HepG2 (cell line): ENCODE data around the gene GPRC5B. TPM values are rescaled to one million over a fixed set of nuclear protein-coding genes. Genes with fewer than 3 reads are reported as not detected.

Experiments
- BRD4 ChIP-seq: sonication (generic); formaldehyde crosslinking; IDR thresholded peaks from 2 replicates; pipeline ENCODE4 v1.4.0; 2020; ENCODE audit warnings: missing genetic modification reagents
- CENPBD1 ChIP-seq: sonication (generic); formaldehyde crosslinking; IDR thresholded peaks from 2 replicates; pipeline ENCODE4 v1.8.0; 2022; ENCODE audit warnings: missing genetic modification reagents, low read depth, mild to moderate bottlenecking, borderline replicate concordance
- FOXK1 ChIP-seq: sonication (generic); formaldehyde crosslinking; IDR thresholded peaks from 2 replicates; pipeline ENCODE4 v1.4.0; 2020; ENCODE audit warnings: low read depth, missing genetic modification reagents, borderline replicate concordance
- GABPB1 ChIP-seq: IDR thresholded peaks from 2 replicates; pipeline ENCODE4 v1.6.1; 2016; ENCODE audit warnings: mild to moderate bottlenecking, missing genetic modification reagents, moderate library complexity, missing compliant biosample characterization
- GATA4 ChIP-seq: sonication (generic); IDR thresholded peaks from 2 replicates; pipeline ENCODE4 v1.6.1; 2016; ENCODE audit warnings: antibody characterized with exemption, low read depth, borderline replicate concordance
- GTF2F1 ChIP-seq: fragments of 150-350 bp; IDR thresholded peaks from 2 replicates; pipeline ENCODE4 v1.6.1; 2014; ENCODE audit warnings: low read length
- KDM5A ChIP-seq: fragments of 200-600 bp; sonication (generic); IDR thresholded peaks from 2 replicates; pipeline ENCODE4 v1.7.0; 2018; ENCODE audit warnings: antibody characterized with exemption, mild to moderate bottlenecking, low read length, borderline replicate concordance
- RBM22 ChIP-seq: fragments of 200-400 bp; formaldehyde crosslinking; optimal IDR thresholded peaks from 2 replicates; pipeline ENCODE3; 2017; ENCODE audit warnings: mild to moderate bottlenecking, low read length, moderate library complexity
- SOX5 ChIP-seq: IDR thresholded peaks from 2 replicates; pipeline ENCODE4 v1.6.1; 2016; ENCODE audit warnings: borderline replicate concordance
- ZBTB40 ChIP-seq, 2 experiments: fragments of 450-650 bp in 1 of 2; sonication (generic) in 1 of 2; formaldehyde crosslinking in 1 of 2; IDR thresholded peaks; 2 replicates each; pipeline versions ENCODE4 v1.6.1 to v1.8.0; 2016 to 2022; ENCODE audit warnings: antibody characterized with exemption in 1 of 2, mild to moderate bottlenecking in 1 of 2, missing genetic modification reagents in 1 of 2
- ZBTB7B ChIP-seq: sonication (generic); formaldehyde crosslinking; IDR thresholded peaks from 2 replicates; pipeline ENCODE4 v1.4.0; 2020; ENCODE audit warnings: missing genetic modification reagents
- polyA plus RNA-seq, 8 experiments: library from polyadenylated mRNA; depleted of rRNA in 3 of 8; stranded (reverse) in 7 of 8; unstranded in 1 of 8; fragments of >200 nt; fragmentation: Illumina TruSeq in 4 of 8; extraction: Trizol in 4 of 8; gene quantifications; 2 replicates each; pipeline versions ENCODE4 v1.2.1 to v1.2.3, GENCODE V29; 2011 to 2016; ENCODE audit warnings: low read depth in 4 of 8, missing spikeins in 1 of 8, mixed read lengths in 1 of 8; ENCODE audit not compliant: insufficient read depth in 1 of 8
- total RNA-seq, 5 experiments: library from RNA; depleted of rRNA; stranded (reverse); fragments of >200 nt; fragmentation: Illumina TruSeq; extraction: Trizol; gene quantifications; 2 replicates each; pipeline ENCODE4 v1.2.3, GENCODE V29; 2016; ENCODE audit warnings: low read depth in 1 of 5
- TF ChIP-seq, protein P1 (sequence below): sonication (generic); formaldehyde crosslinking; IDR thresholded peaks from 2 replicates; pipeline ENCODE4 v1.4.0; 2020; ENCODE audit warnings: mild to moderate bottlenecking, missing genetic modification reagents

GPRC5B gene
- total and polyA plus RNA-seq, 2 of the 13 experiments (the other 11 are each of a cell fraction or from before 2014, with no cell fraction given) = 0.46 to 0.53 TPM

DNA sequence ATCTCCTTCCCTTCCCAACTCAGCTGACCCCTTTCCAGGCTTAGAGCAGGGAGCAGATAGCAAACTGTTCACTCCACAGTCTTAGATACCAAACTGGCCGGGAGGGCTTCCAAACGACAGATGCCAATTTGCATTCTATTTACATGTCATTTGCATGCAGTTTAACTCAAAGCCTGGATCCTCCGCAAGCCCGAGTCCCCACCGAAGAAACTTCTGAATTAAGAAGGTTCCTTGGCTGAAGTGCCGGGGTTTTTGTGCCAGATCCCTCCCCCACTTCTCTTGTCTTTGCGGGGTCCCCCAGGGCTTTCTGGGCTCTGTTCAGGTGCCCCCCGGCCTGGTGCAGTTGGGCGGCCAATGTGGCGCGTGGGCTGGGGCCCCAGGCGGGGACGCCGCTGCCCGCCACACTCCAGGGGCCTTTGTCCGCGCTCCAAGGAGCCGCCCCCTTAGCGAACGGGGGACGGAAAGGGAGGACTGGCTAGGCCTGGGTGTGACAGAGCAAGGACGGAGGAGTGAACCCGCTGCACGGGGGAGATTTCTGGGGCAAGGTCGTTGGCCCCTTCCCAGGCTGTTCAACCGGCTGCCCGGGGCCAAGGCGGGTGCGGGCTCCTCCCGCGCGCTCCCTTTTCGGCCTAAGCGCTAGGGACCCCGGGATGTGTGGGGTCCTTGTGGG lies 1.2 kb downstream of the GPRC5B start (continued):
- TF ChIP-seq CENPBD1 = no peak
- no peak for TF ChIP-seq KDM5A
- no peak for TF ChIP-seq RBM22
- TF ChIP-seq GATA4 = no peak
- TF ChIP-seq, protein P1, sequence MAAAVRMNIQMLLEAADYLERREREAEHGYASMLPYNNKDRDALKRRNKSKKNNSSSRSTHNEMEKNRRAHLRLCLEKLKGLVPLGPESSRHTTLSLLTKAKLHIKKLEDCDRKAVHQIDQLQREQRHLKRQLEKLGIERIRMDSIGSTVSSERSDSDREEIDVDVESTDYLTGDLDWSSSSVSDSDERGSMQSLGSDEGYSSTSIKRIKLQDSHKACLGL (CRISPR knock-in tag) = 0 out of 2 replicates have a peak, but pooled peaks have one; percentile 30
- no peak for TF ChIP-seq ZBTB40 (IDR thresholded peaks at IDR 0.05)
- TF ChIP-seq ZBTB40 (CRISPR knock-in tag; IDR thresholded peaks at IDR 0.05) = no peak
- TF ChIP-seq ZBTB7B = 0 out of 2 replicates have a peak, but pooled peaks have one; percentile 2
- TF ChIP-seq GABPB1 = peak; percentile 22; the same call in 1 of the 2 replicates
- no peak for TF ChIP-seq SOX5 (CRISPR knock-in tag)
- no peak for TF ChIP-seq BRD4
- no peak for TF ChIP-seq GTF2F1
- no peak for TF ChIP-seq FOXK1
